Inferior parietal cortex (tissue), 1 donor: ENCODE data around the gene NEDD4L.

Experiments
- DNase-seq: peaks from one replicate; pipeline ENCODE4 v3.0.0-alpha.2; 2016; ENCODE audit errors: extremely low spot score

Gene NEDD4L

DNA sequence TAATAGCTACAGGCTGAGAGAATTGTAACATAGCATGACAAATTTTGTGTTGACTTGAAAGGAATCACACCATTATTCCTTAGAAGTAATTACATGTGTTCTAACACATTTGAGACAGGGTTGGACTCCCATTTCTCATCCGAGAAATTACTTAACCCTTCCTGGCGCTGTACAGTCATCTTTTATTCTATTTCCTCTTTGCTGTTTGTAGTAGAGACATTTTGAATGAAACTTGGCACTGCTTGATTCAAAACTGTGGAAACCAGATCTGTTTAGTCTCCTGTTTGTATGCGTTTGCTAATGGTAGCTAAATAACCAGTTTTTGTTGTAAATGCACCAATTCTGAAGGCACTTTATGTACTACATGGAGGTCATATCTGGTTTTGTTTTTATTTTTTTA is 352.9 kb downstream of the NEDD4L start:
- DNase-seq = no peak

DNA sequence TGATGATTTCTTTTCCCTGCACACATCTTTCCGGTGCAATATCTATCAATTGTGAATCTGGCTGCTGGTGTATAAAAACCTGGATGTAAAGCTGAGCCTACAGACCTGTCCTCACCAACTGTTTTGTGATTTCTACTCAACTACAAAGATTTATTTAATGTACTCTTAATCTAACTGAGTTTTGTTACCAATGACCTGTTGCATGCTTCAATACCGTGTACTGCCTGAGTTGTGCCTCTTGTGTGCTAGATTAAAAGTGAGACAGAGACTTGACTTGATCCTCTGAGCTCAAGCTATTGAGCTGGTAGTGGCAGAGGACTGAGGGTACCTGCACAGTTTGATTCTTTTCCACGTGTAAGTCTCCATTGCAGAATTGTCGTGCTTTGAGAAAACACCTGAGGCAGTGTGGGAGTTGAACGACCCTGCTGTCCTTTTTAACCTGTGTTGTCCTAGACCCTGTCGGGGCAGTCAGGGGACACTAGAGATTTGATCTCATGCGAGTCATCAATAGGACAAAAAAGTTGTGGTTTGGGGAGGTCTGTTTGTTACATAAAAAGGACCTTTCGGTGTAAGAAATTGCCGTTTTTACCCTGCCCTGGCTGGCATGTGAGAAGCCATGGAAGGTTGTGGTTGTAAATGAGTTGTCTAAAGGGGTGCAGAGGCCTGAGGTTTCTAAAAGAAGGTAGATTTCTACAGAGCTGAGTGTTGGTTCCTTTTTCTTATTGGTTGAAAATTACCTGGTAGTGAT is 353.5 kb downstream of the NEDD4L start:
- DNase-seq = no peak

DNA sequence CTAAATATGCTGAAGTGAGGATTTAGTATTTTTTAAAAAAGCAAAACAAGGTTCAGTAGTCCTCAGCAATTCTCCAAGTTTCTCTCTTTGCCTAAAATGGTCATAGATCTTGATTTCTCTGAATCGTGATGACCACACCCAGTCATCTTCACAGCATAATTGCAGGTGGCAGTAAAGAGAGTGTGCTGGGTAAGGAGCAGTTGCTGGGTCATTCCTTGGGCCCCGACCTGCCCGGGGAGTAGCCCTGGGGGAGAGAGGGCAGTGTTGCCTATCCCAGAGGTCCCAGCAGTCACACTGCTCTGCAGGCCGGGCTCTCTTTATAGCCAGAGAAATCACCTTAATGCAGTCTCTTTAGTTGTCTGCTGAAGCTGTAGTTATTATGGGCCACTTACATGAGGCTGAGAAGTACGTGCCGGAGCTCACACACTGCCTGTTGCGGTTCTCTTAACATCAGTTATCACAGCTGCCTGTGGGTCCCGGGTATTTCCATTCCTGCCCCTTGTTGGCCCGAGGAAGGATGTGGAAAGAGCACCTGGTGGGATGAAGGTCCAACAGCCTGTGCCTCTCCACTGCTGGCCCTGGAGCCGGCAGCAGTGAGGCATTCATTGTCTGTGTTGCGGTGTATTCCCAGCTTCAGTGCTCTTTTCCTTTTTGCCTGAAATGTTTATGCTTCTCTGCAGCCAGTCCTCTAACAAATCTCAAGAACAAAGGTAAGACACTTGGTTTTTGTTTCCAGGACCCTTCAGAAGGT is 354.8 kb downstream of the NEDD4L start:
- no peak for DNase-seq

DNA sequence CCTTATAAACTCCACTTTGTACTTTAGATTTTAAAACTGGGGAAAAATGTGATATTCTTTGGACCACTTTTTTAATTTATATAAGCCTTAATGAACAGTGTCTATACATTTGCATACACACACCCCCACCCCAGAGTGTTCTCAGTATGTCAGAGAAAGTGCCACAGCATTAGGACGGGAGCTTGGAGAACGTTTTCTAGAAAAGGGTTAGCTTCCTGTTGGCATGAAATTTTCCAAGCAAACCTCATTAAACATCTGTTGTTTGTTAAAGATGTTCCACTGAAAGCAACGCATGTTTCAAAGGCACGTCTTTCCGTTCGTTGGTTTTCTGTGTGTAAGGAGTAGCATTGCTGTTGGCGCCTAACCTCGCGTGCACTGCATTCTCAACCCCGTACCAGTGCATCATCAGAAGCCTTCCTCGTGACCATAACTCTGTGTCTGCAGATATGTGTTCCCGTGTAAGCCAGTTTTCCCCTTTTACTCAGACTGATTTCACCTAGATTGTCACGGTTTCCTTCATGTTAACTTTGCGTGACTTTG is 356.4 kb downstream of the NEDD4L start:
- no peak for DNase-seq

DNA sequence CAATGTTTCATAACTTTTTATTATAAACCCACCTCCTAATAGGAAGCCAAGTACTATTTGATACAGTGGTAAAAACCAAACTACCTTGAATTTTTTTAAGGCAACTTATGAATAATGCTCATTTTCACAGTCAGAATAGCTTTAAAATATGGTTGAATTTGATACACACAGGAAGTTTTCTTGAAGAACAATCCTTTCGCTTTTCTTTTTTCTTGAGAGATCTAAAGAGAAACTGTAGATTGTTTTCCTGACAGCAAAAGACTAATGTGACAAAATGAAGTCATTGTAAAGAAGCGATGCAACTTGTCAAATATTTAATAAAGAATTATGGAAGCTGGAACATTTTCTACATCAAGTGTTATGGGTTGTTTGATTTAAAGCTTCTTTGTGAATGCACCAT is 357.2 kb downstream of the NEDD4L start:
- no peak for DNase-seq

DNA sequence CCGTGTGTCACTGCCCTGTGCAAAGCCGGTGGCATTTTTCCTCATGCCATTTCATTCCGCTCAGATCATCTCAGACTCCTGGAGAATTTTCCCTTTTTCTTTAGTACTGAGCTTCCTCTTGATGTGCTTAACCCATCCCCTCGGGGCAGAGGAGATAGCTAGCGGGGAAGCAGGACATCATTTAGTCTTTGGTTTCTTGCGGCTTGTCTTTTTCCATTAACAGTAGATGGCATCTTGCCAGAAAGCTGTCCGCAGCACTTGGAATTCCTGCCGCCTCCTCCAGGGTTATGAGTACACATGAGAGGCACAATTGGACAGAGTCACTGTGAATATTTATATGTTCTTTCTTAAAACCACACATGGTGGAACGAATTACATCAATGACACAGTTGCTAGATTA is 358.2 kb downstream of the NEDD4L start:
- DNase-seq = no peak

DNA sequence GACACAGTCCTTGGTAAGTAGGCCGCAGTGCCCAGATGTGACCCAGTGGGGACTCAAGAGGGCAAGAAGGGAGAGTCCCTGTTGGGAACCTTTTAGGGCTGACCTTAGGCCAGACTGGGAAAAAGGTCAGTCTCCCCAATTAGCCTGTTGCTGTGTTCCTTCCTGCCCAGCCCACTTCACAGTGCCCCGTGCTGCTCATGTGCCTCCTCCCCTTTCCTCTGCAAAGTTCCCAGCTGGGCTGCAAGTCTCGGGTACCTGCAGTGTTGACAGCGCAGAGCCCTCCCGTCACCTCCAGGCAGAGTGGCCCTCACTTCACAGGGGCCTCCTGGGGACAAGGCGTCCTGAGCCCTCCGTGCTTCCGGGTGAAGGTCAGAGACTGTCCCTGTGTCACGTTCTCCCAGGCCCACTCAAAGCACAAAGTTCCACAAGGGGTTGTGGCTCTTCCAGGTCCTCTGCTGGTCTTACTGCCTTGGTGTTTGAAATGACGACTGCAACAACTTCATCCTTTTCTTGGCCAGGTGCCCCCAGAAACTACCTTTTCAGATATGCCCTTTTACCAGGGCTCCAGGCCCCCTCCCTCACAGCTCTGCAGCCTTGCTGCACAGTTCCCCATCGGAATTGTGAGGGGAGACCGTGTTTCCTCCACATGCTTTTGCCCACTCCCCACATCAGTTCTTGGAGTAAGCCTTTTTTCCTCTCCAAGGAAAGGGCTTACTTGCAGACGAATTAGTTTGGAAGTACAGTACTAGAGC is 359.1 kb downstream of the NEDD4L start:
- DNase-seq = no peak

DNA sequence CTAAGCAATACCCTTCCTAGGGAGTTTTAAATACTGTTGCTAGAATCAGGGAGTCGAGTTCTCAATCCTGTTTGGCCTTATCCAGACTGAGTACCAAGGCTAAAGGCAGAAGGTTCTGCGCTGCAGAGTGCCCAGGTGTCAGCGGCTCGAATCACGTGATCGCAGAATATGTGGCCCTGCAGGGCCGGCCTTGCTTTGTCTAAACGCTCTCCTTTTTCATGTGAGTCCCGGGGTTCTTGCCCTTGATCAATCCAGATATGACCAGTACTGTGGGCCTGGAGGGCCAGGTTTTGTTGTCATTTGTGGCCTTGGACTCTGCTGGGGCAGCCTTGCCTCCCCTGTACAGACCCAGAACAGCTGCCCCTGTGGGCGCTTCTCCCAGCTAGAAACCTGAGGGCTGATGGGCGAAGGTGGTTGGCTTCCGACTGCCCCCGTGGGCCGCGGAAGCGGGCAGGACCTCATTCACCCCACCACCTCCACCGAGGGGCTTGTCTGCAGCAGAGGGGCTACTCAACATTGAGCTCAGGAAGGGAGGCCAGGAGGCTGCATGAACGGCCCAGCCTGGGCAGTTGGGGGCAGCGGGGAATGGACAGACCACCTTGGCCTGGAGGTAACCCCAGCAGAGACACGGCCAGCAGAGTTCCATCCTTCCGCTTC is 359.9 kb downstream of the NEDD4L start:
- DNase-seq = no peak

DNA sequence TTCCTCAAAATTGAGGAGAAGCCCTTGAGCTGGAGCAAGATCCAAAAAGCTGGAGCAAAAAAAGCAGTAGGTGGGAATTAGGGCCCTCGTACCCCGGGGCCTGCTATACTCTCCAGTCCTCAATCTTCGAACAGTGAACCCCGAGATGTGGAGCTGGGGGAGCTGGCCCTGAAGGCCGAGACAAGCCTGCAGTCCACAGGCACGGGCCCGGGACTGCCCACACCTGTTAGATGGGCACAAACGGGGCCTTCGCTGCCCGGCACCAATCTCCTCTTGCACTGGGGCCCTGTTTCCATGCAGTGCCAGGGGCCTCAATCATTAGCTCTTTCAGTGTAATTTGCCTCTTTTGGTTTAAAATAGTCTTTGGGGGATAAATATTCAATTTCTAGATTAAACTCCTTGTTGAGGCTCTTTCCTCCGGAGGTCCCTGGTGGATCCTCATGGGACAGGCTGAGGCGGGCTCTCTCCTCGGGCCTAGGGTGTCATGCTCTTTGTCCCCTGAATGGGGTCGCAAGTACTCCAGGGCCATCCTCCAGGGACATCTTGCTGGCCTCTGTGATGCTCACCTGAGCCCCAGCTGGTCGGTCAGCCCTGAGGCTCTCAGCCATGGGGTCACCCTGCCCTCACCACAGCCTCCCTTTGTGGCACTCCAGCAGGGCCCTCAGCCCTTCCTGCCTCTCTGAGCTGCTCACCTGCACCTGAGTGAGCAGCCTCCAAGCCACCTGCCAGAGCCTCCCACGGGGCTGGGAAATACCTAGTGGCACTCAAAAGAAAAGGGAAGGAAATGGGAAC is 361.3 kb downstream of the NEDD4L start:
- no peak for DNase-seq

DNA sequence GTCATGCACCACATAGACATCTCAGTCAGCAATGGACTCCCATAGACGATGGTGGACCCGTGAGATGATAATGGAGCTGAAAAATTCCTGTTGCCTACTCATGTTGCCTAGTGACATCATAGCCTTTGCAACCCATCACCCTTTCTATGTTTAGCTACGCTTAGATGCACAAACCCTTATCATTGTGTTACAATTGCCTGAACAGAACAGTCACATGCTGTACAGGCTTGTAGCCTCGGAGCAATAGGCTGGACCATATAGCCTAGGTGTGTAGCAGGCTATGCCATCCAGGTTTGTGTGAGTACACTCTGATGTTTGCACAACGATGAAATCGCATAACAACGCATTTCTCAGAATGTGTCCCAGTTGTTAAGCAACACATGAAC is 363.2 kb downstream of the NEDD4L start:
- DNase-seq = no peak

DNA sequence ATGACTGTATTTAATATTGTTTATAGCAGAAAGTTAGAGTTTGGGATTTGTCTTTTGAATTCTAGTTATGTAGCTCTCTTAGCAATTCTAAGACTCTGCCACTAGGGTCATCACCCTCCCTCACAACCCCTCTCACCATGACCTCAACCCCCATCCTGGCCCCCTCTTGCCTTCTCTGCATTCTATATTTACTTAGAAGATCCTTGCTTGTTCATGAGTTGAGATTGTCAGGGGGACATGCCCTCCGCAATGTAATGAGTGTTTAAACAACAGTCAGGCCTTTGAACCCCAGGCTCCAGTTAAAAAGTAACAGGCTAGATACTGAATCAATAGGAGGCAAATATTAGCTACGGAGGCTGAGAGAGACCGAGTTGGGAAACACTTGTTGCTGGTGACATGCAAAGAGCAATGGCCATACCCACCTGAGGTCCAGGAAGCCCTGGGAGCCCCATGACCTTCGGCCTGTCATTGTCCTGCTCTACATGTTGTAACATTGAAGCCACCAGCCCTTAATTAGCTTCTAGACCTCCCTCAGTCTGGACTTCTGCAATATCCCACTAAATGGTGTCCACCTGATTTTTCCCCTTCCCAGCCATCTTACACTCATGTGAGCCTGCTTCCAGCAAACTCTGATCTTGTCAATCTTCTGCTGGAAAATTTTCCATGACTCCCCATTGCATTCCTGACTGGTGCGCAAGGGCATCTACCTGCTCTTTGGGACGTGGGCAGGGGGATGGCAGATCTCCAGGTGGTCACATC is 363.8 kb downstream of the NEDD4L start:
- no peak for DNase-seq

DNA sequence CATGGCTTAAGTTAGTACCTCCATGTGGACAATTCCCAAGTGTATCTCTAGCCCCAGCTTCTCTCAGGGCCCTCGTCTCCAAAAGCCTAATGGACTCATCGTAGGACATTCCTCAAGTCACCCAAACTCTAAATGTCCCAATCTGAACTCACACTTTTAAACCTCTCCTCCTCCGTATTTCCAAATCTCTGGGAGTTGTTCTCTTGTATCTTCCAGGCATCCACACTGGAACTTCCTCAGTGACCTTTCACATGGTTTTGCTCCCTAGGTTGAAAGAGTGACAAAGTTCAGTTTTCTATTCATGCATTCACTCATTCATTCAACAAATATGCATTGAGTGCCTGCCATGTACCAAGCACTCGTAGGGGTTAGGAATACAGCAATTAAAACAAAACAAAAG is 364.6 kb downstream of the NEDD4L start:
- no peak for DNase-seq

DNA sequence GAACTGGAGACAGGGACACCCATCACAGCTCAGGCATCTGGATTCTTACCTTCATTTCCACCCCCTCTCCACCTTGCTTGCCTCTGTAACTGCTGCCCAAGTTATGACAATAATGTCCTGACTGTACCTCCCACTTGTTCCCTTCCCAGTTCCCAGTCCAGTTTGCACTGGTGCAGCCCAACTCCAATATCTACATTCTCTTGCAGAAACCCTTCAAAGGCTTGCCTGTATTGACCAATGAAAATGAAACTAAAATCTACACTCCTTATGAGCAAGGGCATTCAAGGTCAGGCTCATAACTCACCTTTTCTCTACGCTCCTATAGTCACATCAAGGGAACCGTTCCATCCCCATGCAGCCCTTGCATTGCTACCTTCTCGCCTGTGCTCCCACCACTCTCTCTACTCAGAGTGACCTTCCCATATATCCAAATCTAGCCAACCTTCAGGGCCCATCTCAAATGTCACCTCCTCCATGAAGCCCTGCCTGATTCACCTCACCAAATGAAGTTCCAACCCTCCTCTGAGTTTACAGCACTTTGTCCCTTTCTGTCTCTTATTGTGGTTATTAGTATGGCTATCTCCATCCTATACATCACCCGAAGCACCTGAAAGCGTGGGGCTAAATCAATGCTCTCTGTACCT is 365.9 kb downstream of the NEDD4L start:
- no peak for DNase-seq

DNA sequence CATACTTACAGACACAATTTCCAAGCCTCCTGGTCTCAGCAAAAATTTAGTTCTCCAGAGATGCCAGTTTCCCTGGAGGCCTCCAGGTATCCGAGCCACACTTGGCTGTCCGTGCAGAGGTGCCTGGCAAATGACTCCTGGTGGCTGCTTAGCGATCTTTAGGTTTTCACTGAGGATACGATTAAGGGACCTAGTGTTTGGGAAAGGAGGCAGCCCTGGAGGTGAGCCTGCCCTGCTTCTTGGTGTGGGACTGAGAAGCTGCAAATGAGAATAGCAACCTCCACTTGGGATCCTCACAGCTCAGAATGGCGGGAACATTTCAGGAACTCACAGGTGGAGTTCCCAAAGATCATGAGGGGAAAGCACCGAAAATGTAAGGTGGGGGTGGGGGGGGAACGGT is 367.3 kb downstream of the NEDD4L start:
- no peak for DNase-seq

DNA sequence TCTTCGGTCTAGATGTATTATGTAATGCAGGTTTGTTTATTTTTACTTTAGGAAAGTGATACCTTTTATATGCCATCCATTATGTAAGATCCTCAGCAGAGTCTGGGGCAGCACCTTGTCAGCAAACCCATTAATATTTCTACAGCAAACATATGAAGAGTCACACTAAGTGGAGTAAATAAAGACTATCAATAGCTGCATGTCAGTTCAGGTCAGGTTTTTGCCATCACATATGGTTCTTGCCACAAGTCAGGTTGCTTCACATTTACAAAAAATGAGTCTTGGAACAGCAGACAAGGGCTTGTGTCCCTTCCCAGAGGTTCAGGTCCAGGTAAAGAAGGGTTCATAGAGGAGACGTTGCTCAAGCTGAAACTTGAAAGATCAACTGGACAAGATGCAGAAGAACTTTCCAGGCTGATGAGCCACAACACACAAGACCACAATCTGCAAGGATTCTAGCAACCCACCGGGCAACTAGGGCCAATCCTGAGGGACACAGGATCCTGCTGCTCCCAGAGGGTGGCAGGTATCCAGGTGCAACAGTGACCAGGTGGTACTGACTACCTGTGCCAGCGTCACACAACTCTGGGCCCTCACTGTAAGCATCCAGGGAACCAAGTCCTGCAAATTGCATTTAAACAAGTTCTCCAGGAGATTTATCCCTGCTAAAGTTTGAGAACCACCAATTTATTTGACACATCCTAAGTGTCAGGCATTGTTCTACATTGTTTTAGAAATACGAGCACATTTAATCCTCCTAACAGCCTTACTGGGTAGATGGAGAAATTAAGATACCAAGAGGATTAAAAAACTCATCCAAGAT is 369.0 kb downstream of the NEDD4L start:
- DNase-seq = no peak

DNA sequence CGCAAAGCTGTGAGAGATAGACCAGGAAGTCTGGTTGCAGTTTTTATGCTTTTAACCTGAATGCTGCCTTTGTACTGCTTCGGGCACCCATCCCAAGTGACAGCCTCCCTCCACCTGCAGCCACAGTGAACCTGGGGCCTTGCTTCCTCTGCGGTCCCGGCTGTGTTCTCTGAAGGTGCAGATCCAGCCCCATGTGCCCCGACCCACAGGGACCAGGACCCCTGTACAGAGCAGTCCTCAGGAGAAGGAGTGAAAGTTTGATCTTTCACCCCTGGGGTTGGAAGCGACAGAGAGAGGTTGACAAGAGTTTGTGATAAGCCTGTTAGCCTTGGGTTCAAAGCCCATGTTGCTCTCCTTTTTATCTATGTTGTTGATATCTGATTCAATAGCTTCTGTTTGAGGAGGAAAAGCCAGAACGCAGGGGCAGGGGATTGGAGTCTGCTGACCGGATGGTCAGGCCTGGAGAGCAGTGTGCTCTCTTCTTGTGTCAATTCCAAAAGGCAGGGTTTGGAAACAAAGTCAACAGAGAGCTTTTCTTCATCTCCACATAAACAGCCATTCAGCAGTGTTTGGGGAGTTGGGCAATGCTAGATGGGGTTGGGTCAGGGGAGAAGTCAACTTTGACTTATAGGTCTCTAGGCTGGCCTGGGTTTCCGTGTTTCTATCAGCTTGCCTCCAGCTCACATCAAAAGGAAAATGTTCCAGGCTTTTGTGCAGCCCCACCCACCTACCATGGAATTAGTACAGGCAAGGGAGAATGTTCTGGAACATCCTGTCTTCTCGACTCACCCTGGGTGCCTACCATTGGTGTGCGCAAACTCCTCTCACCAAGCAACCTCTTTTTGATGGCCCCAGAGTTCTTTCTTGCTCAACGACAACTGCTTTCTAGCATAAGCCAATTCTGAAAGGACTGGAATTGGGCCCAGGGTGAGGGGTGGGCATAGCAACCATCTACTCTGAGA is 369.9 kb downstream of the NEDD4L start:
- no peak for DNase-seq

DNA sequence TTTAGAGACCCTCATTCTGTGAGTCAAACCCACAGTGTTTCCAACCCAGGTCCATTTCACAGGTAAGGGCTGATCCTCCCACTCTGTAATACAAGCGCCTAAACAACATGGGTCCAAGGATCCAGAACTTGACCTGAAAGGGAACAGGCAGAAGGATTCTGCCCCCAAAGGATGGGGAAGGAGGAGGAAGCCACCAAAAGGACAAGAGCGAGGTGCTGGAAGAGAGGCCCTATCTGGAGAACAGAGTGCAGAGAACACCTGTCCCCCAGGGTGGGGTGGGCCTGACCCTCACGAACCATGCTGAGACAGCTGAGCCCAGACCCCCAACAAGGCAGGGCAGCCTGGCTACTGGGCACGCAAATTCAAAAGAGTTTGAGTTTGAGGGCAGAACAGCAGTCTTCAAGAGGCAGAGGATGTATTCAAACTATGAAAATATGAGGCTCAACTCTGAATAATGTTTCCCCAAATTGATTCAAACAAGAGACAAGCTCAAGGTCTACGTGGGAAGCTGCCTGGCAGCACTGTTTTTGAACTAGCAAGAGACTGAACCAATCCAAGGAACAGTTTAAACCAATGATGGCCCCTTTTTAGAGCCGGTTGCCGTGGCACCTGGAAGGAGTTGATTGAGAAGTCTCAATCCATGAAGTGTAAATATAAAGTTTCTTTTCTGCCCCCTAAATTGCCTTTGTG is 372.1 kb downstream of the NEDD4L start:
- DNase-seq = no peak
